Stimulated activated CD8-positive, alpha-beta memory T cell treated with anti-CD3 and anti-CD28 coated beads, Interleukin-15, amount 100 ng/mL, for 1 hour (primary cell): ENCODE results near the gene RAPGEF5.

Experiments used
- DNase-seq: peaks from one replicate; pipeline ENCODE4 v3.0.0-alpha.2; 2020; ENCODE audit warnings: low read depth

RAPGEF5 gene

DNA sequence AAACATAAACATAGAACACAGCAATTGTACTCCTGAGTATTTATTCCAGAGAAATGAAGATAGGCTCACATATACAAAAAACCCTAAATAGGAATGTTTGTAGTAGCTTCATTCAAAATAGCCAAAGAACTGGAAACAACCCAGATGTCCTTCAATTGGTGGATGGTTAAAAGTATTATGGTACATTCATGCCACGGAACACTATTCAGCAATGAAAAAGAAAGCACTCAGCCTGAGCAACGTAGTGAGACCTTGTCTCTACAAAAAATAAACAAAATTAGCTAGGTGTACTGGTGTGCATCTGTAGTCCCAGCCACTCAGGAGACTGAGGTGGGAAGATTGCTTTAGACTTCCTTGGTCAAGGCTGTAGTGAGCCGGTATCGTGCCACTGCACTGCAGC, 94.4 kb downstream of the RAPGEF5 start:
- DNase-seq, result no peak

DNA sequence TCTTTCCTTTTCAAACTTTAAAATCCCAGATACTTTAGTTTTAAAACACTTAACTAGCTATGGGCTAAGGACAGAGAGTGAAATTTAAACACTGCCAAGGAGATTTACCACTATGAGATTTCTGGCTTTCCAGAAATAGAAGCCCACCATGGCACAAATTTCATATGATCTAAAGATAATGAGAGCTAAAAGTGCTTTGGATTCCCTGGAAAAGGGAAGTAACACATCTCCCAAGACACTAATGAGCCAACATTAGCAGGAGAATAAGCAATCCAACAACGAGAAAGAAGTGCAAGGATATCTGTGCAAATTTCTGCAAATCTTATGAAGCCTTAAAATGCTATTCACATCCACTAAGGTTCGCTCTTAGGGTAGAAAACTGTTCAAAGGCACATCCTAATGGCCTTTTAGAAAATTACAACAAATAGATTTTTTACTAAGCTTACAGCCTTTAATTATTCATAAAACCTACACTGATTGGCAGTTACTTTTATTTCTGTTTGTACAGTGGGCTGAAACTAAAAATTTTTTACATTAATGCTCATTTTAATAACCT, 100.3 kb downstream of the RAPGEF5 start:
- DNase-seq, result no peak

DNA sequence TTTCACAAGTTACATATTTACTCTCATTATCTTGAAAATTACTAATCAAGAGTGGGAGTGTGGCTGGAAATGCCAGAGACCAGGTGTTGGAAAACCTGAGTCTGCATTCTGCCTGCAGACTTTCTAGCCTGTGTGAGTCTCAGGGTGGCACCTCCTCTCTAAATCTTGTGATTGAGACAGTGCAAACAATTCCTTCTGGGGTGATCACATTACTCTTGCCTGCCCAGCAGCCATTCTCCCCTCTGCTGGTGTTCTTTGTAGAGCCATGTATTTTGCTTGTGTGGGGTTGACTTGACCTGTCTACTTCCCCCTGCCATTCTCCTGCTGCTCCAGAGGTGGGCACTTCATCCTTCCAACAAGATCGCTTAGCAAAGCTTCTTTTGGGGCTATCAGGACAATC, 101.1 kb downstream of the RAPGEF5 start:
- DNase-seq, result no peak

DNA sequence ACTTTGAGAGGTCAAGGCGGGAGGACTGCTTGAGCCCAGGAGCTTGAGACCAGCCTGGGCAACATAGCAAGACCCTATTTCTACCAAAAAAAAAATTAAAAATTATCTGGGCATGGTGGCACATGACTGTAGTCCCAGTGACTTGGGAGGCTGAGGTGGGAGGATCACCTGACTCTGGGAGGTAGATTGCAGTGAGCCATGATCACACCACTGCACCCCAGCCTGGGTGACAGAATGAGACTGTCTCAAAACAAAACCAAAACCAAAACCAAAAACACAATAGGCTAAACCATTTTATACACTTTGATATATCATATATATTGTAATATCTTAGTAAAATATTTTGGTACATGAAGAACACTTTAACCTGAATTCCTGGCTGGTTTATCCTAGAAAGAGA, 101.6 kb downstream of the RAPGEF5 start:
- no peak for DNase-seq

DNA sequence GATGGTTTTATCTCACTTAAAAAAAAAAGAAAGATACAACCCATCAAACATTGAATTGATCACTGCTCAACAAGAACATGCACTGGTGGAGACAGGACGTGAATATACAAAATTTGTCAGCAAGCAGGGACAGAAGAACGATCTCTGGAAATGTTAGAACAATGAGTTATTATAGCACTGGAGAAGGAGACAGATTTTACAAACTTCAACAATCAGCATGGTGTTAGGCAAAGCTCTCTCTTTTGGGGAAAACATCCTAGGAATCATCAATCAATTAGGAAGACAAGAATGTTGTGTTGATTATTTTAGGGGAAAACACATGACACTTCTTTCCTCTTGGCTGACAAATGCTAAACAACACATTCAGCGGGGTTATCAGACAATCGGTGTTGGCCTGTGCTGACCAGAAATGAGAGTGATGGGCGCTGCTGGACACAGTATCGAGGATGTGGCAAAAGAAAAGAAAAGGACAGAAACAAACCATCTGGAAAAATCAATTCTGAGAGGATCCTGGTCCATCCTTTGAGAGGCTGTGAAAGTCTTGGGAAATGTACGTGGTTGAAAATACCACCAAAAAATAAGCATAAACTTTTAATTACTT, 103.9 kb downstream of the RAPGEF5 start:
- no peak for DNase-seq

DNA sequence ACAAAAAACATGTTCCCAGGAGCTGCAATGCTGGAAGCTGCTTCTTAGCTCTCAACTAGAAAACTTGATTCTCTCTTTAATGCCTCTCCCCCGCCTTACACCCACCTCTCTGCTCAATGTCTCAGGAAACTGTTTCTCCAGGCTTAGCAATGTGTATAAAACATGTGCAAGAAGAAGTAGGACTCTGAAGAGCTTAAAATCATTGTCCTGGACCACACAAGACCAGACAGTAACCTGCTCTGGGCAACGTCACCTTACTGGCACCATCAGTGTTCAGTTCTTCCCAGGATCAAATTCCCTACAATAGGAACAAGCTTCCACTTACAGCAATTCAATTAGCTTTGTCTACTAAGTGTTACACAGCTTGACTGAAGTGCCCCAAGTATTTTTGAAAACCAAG, 104.9 kb downstream of the RAPGEF5 start:
- DNase-seq, result no peak

DNA sequence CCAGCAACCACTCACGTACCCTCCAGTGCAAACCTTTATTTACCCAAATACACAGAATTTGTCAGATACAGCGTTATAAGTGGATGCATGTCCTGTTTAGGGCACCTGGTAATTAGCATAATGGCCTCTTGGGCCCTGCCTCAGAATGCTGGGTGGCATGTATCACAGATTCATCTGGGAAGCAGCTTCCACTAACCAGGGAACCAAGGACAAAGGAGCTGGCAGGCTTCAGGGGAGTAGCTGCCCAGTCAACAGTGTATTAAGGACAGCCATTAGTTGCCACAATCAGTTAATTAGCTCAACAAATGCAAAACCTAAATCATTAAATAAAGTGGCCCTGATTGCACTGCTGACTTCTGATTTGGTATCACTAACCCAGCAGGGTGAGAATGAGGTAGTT, 105.7 kb downstream of the RAPGEF5 start:
- no peak for DNase-seq

DNA sequence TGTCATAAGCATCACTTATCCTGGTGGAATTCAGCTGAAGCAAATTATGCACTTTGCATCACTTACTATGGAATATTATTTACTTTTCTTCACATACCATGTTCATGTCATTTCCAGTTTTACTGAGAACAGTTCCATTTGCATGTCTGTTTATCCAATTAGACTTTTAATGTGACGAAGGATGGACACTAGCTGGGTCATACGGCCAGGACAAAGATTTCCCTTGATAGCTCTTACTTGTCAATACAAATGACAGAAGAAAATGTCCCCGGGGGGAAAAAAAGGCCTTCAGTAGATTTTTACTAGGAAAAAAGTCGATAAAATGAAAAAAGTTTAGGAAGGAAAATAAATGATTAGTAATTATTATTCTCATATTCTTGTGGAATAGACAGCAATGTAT, 106.6 kb downstream of the RAPGEF5 start:
- DNase-seq, result no peak

DNA sequence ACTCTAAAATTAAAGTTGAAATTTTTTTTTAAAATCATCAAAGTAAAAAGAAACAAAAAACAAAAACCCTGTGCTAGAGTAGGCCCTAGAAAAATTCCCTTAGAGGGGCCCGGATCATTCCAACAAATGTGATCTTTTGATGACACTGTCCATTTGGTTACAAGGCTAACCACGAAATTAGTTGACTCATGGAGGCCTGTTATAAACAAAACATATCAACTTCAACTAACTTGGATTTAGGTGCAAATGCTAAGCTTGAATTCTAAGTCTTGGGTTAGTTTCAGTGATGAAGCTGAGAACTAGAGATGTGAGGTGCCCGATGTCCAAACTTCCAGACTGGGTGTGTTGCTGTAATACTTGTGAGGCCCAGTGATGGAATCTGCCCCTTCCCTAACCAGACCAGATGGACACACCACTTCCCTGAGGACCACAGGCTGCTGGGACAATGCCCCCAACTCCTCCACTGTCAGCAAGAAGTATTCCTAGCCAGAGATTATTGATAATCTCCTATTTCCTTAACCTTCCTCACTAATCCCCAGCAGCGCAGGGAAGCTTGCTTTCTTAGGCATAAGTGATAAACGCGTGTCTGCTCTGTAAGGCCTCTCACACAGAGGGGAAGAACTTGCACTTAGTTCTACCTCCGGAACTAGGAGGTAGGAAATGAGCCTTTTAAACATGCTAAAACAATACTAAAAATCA, 108.7 kb downstream of the RAPGEF5 start:
- DNase-seq, result no peak

DNA sequence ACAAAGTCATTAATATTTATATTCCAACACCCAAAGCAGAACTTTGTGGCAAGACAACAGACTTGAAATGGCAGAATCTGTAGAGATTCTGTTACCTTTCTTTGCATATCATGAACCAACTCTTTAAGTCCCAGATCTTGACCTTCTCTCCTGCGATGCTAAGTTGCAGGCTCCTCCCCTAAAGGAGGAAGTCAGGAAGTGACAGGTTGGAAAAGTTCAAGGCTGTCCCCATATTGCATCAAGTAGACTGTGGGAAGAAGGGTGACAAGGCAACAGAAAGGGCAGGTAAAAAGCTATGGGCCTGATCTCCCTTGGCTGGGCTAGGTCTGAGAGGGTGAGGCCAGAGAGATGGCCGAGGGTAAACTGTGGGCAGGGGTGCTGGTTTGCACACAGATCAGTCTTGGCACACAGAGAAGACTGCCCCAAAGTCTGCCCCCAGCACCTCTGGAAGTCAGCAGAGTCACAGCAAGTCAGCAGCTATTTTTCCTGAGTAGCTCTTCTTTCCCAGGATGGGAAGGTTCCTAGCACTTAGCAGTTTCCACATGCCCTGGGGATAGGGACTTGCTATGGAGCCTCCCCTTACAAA, 115.1 kb downstream of the RAPGEF5 start:
- no peak for DNase-seq

DNA sequence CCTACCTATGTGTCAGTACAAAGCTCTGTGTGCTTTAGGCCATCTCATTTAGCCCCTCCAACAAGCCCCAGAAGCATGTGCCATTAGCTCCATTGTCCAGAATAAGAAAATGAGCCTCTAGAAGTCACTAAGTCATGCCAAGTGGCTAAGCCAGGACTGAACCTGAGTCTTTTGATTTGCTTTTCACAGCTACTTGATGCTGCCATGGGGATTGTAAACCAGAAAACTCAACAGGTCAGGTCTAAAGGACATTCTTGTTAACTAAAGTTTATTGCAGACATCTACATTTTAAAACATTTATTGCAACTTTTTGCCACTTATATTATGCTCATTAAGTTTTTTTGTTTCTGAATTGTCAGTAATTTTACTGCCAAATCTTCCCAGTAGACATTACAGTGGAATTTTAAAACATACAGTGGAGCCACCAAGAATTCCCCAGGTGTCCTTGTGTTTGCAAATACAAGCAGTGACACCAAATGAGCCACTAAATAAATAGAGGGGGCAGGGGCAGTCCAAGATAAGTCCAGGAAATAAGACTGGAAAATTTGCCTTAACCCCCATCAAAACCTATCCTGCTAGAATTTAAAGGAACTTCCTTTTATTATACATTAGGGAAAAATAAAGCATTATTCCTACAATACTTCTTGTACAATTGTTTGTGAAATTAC, 115.9 kb downstream of the RAPGEF5 start:
- DNase-seq, result no peak

DNA sequence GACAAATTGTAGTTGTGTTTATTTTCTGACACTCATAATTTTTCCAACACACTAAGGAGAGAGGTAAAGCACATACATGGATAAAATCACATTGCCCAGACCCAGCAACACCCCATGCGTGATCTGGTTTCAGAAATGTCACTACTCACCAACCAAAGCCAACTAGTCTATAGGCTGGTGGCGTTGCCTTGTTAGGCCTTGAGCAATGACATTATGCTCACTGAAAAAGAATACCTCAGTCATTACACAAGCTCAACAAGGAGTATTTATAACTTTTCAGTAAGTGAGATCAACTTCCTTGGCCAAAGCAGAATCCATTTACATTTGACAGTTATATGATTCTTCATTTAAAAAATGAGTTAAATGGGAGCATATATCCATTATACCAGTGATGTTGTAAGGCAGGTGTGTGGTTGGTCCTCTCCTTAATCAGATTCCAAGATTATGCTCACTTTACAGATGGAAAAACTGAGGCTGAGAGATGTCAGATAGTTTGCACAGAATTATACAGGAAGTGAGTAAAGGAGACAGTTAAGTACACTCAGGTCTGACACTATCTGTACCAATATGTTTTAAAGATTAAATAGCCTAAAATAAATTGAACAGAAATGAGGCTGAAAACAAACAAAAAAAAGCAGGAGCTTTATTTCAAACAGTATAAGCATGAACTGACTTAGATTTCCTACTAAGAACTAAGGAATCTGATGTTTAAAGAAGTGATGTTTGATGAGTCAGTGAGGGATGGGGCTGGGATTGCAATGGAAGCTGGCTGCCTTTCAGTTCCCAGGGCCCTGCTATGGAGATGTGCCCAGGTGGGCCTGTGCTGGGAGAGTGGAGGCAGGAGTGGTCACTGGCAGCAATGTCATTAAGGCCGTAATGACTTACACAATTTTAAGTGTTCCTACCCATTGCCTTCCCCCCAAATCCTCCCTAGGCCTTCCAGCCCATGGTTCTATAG, 118.3 kb downstream of the RAPGEF5 start:
- DNase-seq, result no peak

DNA sequence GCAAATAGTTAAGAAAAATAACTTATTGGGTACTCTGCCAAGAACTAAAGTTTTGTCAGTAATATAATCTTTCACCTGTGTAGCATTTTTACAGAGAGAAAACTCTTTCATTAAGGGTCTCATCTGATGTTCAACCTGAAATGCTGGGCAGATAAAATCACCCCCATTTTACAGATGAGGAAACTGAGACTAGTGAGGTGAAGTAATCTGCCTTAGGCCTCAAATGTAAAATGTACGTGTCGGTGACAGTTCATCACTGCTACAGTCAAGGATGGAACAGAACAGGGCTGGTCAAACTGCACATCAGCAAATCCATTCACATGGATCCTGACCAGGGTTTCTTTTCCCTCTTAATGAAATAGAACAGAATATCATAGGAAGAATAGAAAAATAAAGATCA, 121.8 kb downstream of the RAPGEF5 start:
- DNase-seq, result no peak

DNA sequence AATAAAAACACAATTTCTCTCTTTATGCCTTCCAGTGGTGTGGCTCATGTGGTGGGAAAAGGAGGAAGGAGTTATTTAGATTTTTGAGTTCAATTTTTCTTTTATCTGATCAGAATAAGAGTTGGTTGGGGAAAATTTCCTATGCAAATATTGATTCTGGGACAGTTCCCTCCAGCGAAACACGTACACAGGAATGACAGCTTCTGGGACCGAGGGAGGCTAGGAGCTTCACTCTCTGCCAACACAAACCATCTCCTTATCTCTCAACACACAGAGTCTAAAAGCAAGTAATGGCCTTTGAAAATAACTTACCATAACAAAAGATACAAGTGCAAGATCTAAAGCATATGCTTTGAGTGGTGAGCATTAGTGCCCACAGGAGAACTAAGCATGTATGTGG, 122.7 kb downstream of the RAPGEF5 start:
- no peak for DNase-seq

DNA sequence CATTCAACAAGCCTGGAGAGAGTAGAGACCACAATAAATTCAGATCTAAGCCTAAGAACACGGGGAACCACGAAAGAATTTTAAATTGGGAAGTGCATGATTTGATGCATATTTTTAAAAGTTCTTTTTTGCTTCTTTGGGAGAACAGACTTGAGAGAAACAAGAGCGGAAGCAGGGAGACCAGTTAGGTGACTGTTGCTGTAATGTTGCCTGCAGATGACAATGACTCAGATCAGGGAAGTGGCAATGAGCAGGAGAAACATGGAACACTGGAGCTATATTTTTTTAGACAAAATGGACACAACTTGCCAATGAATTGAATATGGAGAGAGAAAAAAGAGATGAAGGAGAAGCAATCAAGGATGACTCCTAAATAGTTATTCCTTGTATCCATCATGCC, 125.1 kb downstream of the RAPGEF5 start:
- no peak for DNase-seq

DNA sequence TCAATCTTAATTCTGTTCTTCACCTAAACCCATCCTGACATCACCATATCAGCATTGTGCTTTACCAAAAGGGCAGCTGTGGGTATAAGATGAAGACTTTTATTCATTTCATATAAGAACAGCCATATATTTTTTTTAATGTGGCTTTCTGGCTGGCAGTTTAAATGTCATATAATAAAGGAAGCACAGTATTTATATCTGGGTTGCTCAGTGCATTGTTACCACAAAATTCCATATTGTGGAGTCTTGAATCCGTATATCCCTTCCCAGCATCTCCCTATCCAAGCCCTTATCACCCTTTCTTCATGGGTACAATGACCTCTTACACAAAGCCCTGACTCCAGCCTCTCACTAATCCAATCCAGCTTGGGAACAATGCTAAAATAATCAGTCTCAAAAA, 125.8 kb downstream of the RAPGEF5 start:
- DNase-seq, result no peak

DNA sequence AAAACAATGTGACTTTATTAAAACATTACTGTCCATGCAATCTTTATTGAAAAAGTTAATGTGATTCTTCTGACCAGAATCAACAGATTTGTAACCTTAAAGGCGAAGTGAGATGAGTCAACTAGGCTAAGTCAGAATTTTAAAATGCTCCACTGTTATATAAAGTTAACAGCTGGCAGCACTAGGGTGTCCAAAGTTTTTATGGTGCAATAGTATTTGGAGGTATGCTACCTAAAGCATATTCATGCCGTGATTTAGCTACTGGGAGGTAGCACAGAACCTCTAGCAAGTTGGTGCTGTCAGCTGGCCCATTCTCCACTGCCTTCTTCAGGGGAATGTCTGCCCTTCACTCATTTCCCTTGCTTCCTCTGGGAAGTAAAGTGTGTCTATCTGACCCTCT, 126.7 kb downstream of the RAPGEF5 start:
- DNase-seq, result no peak

DNA sequence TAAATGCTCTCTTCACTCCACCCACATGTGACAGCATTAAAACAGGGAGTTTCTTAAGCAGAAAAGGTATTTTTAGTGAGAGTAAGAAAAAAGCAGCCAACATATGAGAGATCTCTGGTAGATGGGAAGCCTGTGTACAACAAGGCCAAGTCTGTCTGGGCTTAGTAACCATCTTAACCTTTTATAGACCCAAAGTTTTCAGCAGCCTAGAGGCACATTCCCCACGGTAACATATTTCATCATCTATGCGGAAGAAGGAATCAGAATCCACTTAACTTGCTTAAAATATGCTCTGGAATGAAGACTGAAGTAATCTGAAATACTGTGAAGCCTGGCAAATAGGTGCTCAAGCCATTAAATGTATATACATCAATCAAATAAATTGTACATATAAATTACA, 127.8 kb downstream of the RAPGEF5 start:
- no peak for DNase-seq

DNA sequence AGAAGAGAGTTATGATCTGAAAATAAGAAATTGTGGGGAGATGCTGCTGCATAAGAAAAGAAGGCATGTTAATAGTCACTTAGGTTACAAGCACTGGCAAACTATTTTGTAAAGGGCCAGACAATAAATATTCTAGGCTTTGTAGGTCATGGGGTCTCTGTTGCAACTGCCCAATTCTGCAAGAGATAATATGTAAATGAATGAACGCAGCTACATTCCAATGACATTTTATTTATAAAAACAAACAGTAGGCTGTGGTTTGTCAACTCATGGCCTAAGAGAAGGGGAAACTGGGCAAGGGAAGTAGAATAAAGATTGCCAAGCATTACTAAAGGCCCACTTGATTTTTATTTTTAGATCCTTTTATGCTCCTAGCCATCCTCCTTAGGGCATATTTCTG, 133.1 kb downstream of the RAPGEF5 start:
- DNase-seq, result no peak

DNA sequence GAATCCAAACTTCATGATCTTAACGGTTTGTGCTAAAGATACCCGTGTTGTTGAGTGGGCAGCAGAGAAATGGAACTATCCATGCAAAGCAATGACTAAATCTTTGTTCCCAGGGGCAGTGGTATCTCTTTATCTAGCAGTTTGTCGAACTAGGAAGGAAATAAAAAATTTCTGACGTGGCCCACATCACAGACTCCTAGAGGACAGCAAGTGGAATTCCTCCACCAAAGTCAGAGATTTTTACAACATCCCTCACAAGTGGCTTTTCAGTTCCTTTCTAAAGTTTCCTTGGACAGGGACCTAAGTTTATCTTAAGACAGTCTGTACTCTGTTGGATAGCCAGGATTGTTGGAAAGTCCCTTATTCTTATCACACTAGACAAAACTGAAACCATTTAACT, 136.0 kb downstream of the RAPGEF5 start:
- no peak for DNase-seq

DNA sequence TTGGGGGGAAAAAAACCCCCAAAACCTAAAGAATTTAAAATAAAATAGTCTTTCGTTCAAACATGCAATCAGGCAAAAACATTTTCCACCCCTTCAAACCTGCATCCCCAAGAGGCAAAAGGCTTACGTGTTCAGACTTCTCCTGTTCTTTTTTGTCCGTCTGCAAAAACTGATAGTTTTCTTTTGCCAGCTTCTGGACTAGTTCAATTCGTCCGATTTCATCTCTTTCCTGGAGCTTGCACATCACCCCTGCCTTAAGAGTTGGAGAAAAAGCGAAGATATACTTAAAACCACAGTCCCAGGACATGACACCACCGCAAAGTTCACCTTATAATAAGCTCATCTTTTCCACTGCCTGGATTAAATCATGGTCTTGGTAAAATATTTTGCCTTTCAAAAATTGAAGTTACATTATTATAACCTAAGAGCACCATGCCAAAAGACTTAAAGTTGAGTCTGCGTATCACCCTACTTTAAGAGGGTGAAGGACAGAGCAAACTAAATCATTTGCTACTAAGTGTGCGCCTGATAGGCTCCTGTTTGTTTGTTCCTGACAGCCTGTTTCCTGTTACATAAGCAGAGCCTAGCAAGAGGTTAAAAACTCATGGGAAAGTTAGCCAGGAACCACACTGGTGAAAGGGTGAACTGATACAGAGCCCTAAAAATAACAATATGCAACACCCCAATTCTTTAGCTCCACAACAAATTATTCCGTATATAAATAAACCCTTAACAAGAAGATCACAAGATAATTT, 137.0 kb downstream of the RAPGEF5 start:
- DNase-seq, result no peak
